Measurements from ENCODE around the gene SLC6A19.
"Not testable (repeated sequence)": the region's sequence is repeated elsewhere in the genome, so short reads cannot be mapped to it uniquely, and the experiment has no call there.

Gene SLC6A19

GRCh38 chr5:1201327-1202025, at the start of gene SLC6A19:
TSS of gene SLC6A19 (plus strand) at chr5:1201595. CDS start at chr5:1201651, 56 bp downstream.
- no peak for DNase-seq

GRCh38 chr5:1152156-1152555, 49.2 kb upstream of the SLC6A19 start:
- no peak for DNase-seq

- no peak for DNase-seq
Measured at GRCh38 chr5:1152771-1153282, 48.6 kb upstream of the SLC6A19 start.

- DNase-seq: no peak
Measured at GRCh38 chr5:1153428-1153827, 48.0 kb upstream of the SLC6A19 start.

- DNase-seq: no peak
Measured at GRCh38 chr5:1155191-1156032, 46.0 kb upstream of the SLC6A19 start.

- DNase-seq: no peak
Measured at GRCh38 chr5:1156033-1156753, 45.2 kb upstream of the SLC6A19 start.

GRCh38 chr5:1156754-1157460, 44.5 kb upstream of the SLC6A19 start:
- no peak for DNase-seq

- DNase-seq: not testable (repeated sequence)
Measured at GRCh38 chr5:1157461-1157986, 43.9 kb upstream of the SLC6A19 start.

GRCh38 chr5:1158647-1159340, 42.6 kb upstream of the SLC6A19 start:
- DNase-seq: no peak

GRCh38 chr5:1159341-1159675, 42.1 kb upstream of the SLC6A19 start:
- DNase-seq: no peak

GRCh38 chr5:1159774-1160406, 41.5 kb upstream of the SLC6A19 start:
- DNase-seq: no peak

- DNase-seq: no peak
Measured at GRCh38 chr5:1161108-1161832, 40.1 kb upstream of the SLC6A19 start.

GRCh38 chr5:1161833-1162229, 39.6 kb upstream of the SLC6A19 start:
- no peak for DNase-seq

GRCh38 chr5:1162276-1162675, 39.1 kb upstream of the SLC6A19 start:
- DNase-seq: no peak

- DNase-seq: no peak
Measured at GRCh38 chr5:1162751-1163150, 38.6 kb upstream of the SLC6A19 start.

GRCh38 chr5:1163366-1163765, 38.0 kb upstream of the SLC6A19 start:
- no peak for DNase-seq

- DNase-seq: no peak
Measured at GRCh38 chr5:1163879-1164278, 37.5 kb upstream of the SLC6A19 start.

- DNase-seq: no peak
Measured at GRCh38 chr5:1164696-1165630, 36.4 kb upstream of the SLC6A19 start.

GRCh38 chr5:1165864-1166263, 35.5 kb upstream of the SLC6A19 start:
- no peak for DNase-seq

- DNase-seq: no peak
Measured at GRCh38 chr5:1166370-1166769, 35.0 kb upstream of the SLC6A19 start.
